Body of pancreas (tissue), 4 donors: ENCODE measurements around the gene GAK.

Source experiments
- CTCF ChIP-seq, 7 experiments: fragments of 450-650 bp in 4 of 7; fragments of 200-600 bp in 3 of 7; sonication (generic) in 3 of 7; IDR thresholded peaks; one replicate each; pipeline ENCODE4 v1.5.1; 2016 to 2019; ENCODE audit warnings: antibody characterized with exemption in 7 of 7
- POLR2A ChIP-seq, 3 donors: fragments of 450-650 bp; IDR thresholded peaks; one replicate each; pipeline ENCODE4 v1.6.1; 2016; ENCODE audit warnings: antibody characterized with exemption in 3 of 3, mild to moderate bottlenecking in 2 of 3

- TF ChIP-seq POLR2A (IDR thresholded peaks at IDR 0.05) = no peak
- TF ChIP-seq CTCF (IDR thresholded peaks at IDR 0.05) = no peak
These were observed 21.6 kb downstream of the GAK start for GRCh38 chr4:910366-911091.
